ENCODE results near the gene ARHGAP22.

DNA sequence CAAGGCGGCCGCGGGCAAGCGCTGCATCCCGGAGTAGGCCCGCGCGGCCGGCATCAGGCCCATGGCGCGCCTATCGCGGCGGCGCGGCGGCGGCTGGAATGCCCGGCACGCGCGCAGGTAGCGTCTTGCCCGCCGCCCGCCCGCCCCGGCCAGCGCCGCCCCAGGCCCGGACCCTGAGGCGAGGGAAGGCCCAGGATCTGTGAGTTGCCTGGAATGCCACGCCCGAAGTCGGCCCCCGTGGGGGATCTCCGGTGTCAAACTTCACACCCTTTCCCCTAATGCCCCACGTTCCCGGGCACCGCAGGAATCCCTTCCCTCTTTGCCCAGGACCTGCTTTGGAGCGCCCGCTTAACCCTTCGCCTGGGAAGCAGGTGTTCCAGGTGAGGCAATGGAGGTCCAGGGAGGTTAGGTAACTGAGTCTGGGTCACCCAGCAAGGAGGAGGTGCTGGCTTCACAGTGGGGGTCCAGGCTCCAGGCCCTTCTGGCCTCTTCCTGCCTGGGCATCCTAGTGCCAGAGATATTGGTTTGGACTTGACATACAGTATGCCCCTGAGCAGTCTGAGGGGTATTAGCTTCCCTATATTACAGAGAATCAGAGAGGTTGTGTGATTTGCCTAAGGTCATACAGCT lies 138.1 kb downstream of the ARHGAP22 start:
- TF ChIP-seq CTCF (IDR thresholded peaks at IDR 0.05): no peak
- TF ChIP-seq POLR2A (IDR thresholded peaks at IDR 0.05): no peak
- no peak for TF ChIP-seq POLR2AphosphoS5 (IDR thresholded peaks at IDR 0.05)
